Thymus (tissue), 14 donors: ENCODE measurements around the gene ZNF778. TPM values are rescaled to one million over a fixed set of nuclear protein-coding genes. Genes with fewer than 3 reads are reported as not detected.

Experiments used
- DNase-seq, 9 donors: peaks; one replicate each; pipeline ENCODE4 v3.0.0-alpha.2; 2013; ENCODE audit warnings: low spot score in 9 of 9, low read depth in 6 of 9, missing footprints in 1 of 9
- H3K27ac ChIP-seq, 2 donors: one replicate each; pipeline ENCODE4 v1.5.1; 2013; ENCODE audit warnings: control low read depth in 1 of 2, low read depth in 1 of 2, low read length in 1 of 2, mild to moderate bottlenecking in 1 of 2, moderate library complexity in 1 of 2
- H3K27me3 ChIP-seq, 2 donors: one replicate each; pipeline ENCODE4 v1.5.1; 2013; ENCODE audit warnings: low read length in 1 of 2; ENCODE audit not compliant: control insufficient read depth in 2 of 2, insufficient read depth in 1 of 2
- H3K36me3 ChIP-seq, 2 donors: one replicate each; pipeline ENCODE4 v1.5.1; 2013; ENCODE audit warnings: low read length in 1 of 2, mild to moderate bottlenecking in 1 of 2, moderate library complexity in 1 of 2; ENCODE audit not compliant: control insufficient read depth in 2 of 2, insufficient read depth in 2 of 2
- H3K4me1 ChIP-seq, 2 donors: one replicate each; pipeline ENCODE4 v1.5.1; 2013; ENCODE audit warnings: low read length in 2 of 2; ENCODE audit not compliant: control insufficient read depth in 2 of 2, insufficient read depth in 2 of 2
- H3K4me3 ChIP-seq, 2 donors: one replicate each; pipeline ENCODE4 v1.5.1; 2013; ENCODE audit warnings: low read length in 2 of 2, control low read depth in 1 of 2, mild to moderate bottlenecking in 1 of 2
- H3K9me3 ChIP-seq, 2 donors: one replicate each; pipeline ENCODE4 v1.5.1; 2013; ENCODE audit warnings: low read length in 1 of 2, mild to moderate bottlenecking in 1 of 2; ENCODE audit not compliant: control insufficient read depth in 2 of 2, insufficient read depth in 1 of 2
- WGBS: extraction: QIAGEN DNeasy Blood & Tissue Kit; methylation state at CpG from one replicate; pipeline ENCODE4 v1.1.7; 2013; 5-methylcytosine and 5-hydroxymethylcytosine counted together
- long read RNA-seq, 10 donors: transcript quantifications; one replicate each; lab custom pipeline, GENCODE V29; 2026
- polyA plus RNA-seq: library from polyadenylated mRNA; stranded (reverse); fragments of 200-250 nt; gene quantifications from one replicate; pipeline ENCODE4 v1.2.3, GENCODE V29; 2013
- total RNA-seq: library from RNA; stranded (reverse); fragments of 120-200 nt; gene quantifications from one replicate; pipeline ENCODE4 v1.2.4, GENCODE V29; 2013
- donor health status: healthy.

ZNF778 gene
- 2.9 TPM for total RNA-seq
- polyA plus RNA-seq: 2.4 TPM
- long read RNA-seq, donor 1: 0 reads
- long read RNA-seq, donor 2: 0 reads
- long read RNA-seq, donor 3: 0 reads
- long read RNA-seq, donor 4: 0 reads
- long read RNA-seq, donor 5: 0 reads
- long read RNA-seq, donor 6: 0 reads
- long read RNA-seq, donor 7, partial matches to known transcripts: 0 of 2 reads
- long read RNA-seq, donor 7, other reads (novel, unspliced or antisense): 0 of 2 reads
- long read RNA-seq, donor 8: 0 reads
- long read RNA-seq, donor 9, partial matches to known transcripts: 0 of 1 reads
- long read RNA-seq, donor 9, other reads (novel, unspliced or antisense): 0 of 1 reads
- long read RNA-seq, donor 10: 0 reads

- Histone ChIP-seq H3K27ac (peak within 1 kb of the TSS; percentile 93 to 98), H3K9me3 (peaks cover 0 to 3% of the 10 kb centered on the region in 2 donors), H3K4me1 (peaks cover 6 to 14% of the 10 kb centered on the region in 2 donors), H3K4me3 (peak within 1 kb of the TSS; percentile 95 to 98), H3K27me3 (no peaks in the 10 kb centered on the region), H3K36me3 (peaks cover 16 to 17% of the 10 kb centered on the region in 2 donors)
- under 1% methylated on average over 91 of the region's 91 CpGs for WGBS
- DNase-seq: peak in 8 of 9 donors; percentile 63 to 90 (median 78)
These were observed at the start of gene ZNF778 for GRCh38 chr16:89217388-89218191. TSS of gene ZNF778 (plus strand) at chr16:89217703. CDS start at chr16:89221128, 3,425 bp downstream.

- Histone ChIP-seq H3K4me1 (peaks cover 12 to 58% of the 10 kb centered on the region in 2 donors), H3K36me3 (no peaks in the 10 kb centered on the region), H3K27ac (no peak overlapping the region), H3K27me3 (peaks cover 4 to 46% of the 10 kb centered on the region in 2 donors), H3K4me3 (no peak overlapping the region), H3K9me3 (peaks cover 0 to 14% of the 10 kb centered on the region in 2 donors)
- WGBS: 93% methylated on average over 23 of the region's 23 CpGs
- DNase-seq: no peak
These were observed 48.9 kb upstream of the ZNF778 start for GRCh38 chr16:89168381-89169189.

- Histone ChIP-seq H3K27ac (no peak overlapping the region), H3K4me3 (no peak overlapping the region), H3K4me1 (peaks cover 12 to 52% of the 10 kb centered on the region in 2 donors), H3K36me3 (no peaks in the 10 kb centered on the region), H3K27me3 (peaks cover 4 to 58% of the 10 kb centered on the region in 2 donors), H3K9me3 (peaks cover 0 to 14% of the 10 kb centered on the region in 2 donors)
- WGBS: 75% methylated on average over 14 of the region's 14 CpGs
- no peak for DNase-seq
These were observed 47.7 kb upstream of the ZNF778 start for GRCh38 chr16:89169778-89170177.

- Histone ChIP-seq H3K27me3 (peaks cover 4 to 65% of the 10 kb centered on the region in 2 donors), H3K4me1 (peaks cover 12 to 47% of the 10 kb centered on the region in 2 donors), H3K4me3 (peak overlapping the region; percentile 20 to 41), H3K9me3 (peaks cover 0 to 14% of the 10 kb centered on the region in 2 donors), H3K27ac (peak overlapping the region in 1 of 2 donors; percentile 30), H3K36me3 (no peaks in the 10 kb centered on the region)
- DNase-seq: peak in 2 of 9 donors; percentile 26 to 53
- WGBS: 20% methylated on average over 34 of the region's 34 CpGs
These were observed 46.9 kb upstream of the ZNF778 start for GRCh38 chr16:89170346-89171215.

GRCh38 chr16:89171216-89172170 is 46.0 kb upstream of the ZNF778 start, which contains the start of gene CDH15:
TSS of gene CDH15 (plus strand) at chr16:89171748. CDS start at chr16:89171832, 84 bp downstream.
- Histone ChIP-seq H3K36me3 (no peaks in the 10 kb centered on the region), H3K27me3 (peaks cover 4 to 68% of the 10 kb centered on the region in 2 donors), H3K4me1 (peaks cover 12 to 44% of the 10 kb centered on the region in 2 donors), H3K27ac (peak within 1 kb of the TSS in 1 of 2 donors; percentile 30), H3K9me3 (peaks cover 0 to 14% of the 10 kb centered on the region in 2 donors), H3K4me3 (peak within 1 kb of the TSS; percentile 20 to 41)
- 8% methylated on average over 74 of the region's 74 CpGs for WGBS
- DNase-seq: peak; percentile 83 to 96 (median 92)

GRCh38 chr16:89172171-89172527 is 45.4 kb upstream of the ZNF778 start:
- peaks cover 4 to 68% of the 10 kb centered on the region in 2 donors for H3K27me3 ChIP-seq
- H3K9me3 ChIP-seq: peaks cover 0 to 10% of the 10 kb centered on the region in 2 donors
- no peak overlapping the region for H3K27ac ChIP-seq
- no peak for DNase-seq
- H3K4me1 ChIP-seq: peaks cover 11 to 38% of the 10 kb centered on the region in 2 donors
- H3K36me3 ChIP-seq: no peaks in the 10 kb centered on the region
- H3K4me3 ChIP-seq: no peak overlapping the region
- 90% methylated on average over 11 of the region's 11 CpGs for WGBS

GRCh38 chr16:89172528-89173173 is 44.9 kb upstream of the ZNF778 start:
- Histone ChIP-seq H3K36me3 (no peaks in the 10 kb centered on the region), H3K4me3 (no peak overlapping the region), H3K9me3 (peaks cover 0 to 9% of the 10 kb centered on the region in 2 donors), H3K27ac (no peak overlapping the region), H3K27me3 (peaks cover 4 to 72% of the 10 kb centered on the region in 2 donors), H3K4me1 (peaks cover 8 to 33% of the 10 kb centered on the region in 2 donors)
- 89% methylated on average over 13 of the region's 13 CpGs for WGBS
- DNase-seq: no peak
